Pancreas (tissue), 10 donors: Measurements from ENCODE around the gene ENHO. TPM values are rescaled to one million over a fixed set of nuclear protein-coding genes. Genes with fewer than 3 reads are reported as not detected.

ENCODE experiments used
- ATAC-seq, 4 donors: fragments of 200-7000 bp; cut with Tn5 transposase; one replicate each; pipeline versions ENCODE4 v1.8.0 to v1.9.1; 2020; ENCODE audit warnings: mild to moderate bottlenecking in 4 of 4, moderate library complexity in 4 of 4
- DNase-seq, 6 donors: peaks; one replicate each; pipeline ENCODE4 v3.0.0-alpha.2; 2020
- FAIRE-seq: peaks from 2 replicates; lab custom pipeline; 2012; peaks lifted over from hg19 to GRCh38; lab: Jason Lieb, UNC
- H3K27ac ChIP-seq, 4 donors: fragments of 200-600 bp; sonication (generic); 1 replicate in 3 of 4; 2 replicates in 1 of 4; pipeline versions ENCODE4 v1.5.0 to v1.8.0; 2020
- H3K27me3 ChIP-seq, 4 donors: fragments of 200-600 bp; one replicate each; pipeline ENCODE4 v1.8.0; 2021
- H3K36me3 ChIP-seq, 3 donors: fragments of 200-600 bp; sonication (generic) in 1 of 3; one replicate each; pipeline versions ENCODE4 v1.5.0 to v1.8.0; 2020 to 2021
- H3K4me1 ChIP-seq, 3 donors: fragments of 200-600 bp; one replicate each; pipeline ENCODE4 v1.8.0; 2021
- H3K4me3 ChIP-seq, 4 donors: fragments of 200-600 bp; sonication (generic) in 2 of 4; one replicate each; pipeline versions ENCODE4 v1.5.0 to v1.8.0; 2020 to 2021
- H3K9me3 ChIP-seq, 4 donors: fragments of 200-600 bp; one replicate each; pipeline ENCODE4 v1.8.0; 2021
- WGBS, 2 donors: extraction: QIAGEN DNeasy Blood & Tissue Kit; methylation state at CpG; one replicate each; pipeline ENCODE4 v1.1.7; 2013; 5-methylcytosine and 5-hydroxymethylcytosine counted together
- intact Hi-C, 3 donors: fragments of 100-400 bp; cut with DNase I; formaldehyde crosslinking; loops; one replicate each; pipeline versions ENCODE4 v1.11.1 to v1.14.2; 2022
- polyA plus RNA-seq, 2 donors: library from polyadenylated mRNA; stranded (reverse); fragments of 200-250 nt; gene quantifications; one replicate each; pipeline ENCODE4 v1.2.3, GENCODE V29; 2013
- total RNA-seq, 6 donors: library from RNA; stranded (reverse); fragmentation: NEBNext Ultra II Directional in 4 of 6; extraction: Animal tissue kit (Norgen Biotek cat#: 25700) in 4 of 6; gene quantifications; one replicate each; pipeline versions ENCODE4 v1.2.1 to v1.2.4, GENCODE V29; 2021 to 2023
- TF ChIP-seq, protein P1 (sequence below), 4 donors: fragments of 200-600 bp; sonication (generic) in 3 of 4; IDR thresholded peaks; one replicate each; pipeline versions ENCODE4 v1.5.0 to v1.8.0; 2021; ENCODE audit warnings: antibody characterized with exemption in 4 of 4
- donor health status: healthy with polysubstance abuse.
- donor health status: DM: no; HTN: no; CAD: no; lungs with moderate emphysema.
- donor health status: DM: no; HTN: no; CAD: no.
- donor health status: control.
- donor health status: control.
- donor health status: Bipolar disorder and iron deficiency.
- donor health status: DM: yes; HTN: yes; CAD: no.
- donor health status: DM: no; HTN: no; CAD: no.
- donor health status: DM: no; HTN: no; CAD: no.
- donor health status: DM: yes; HTN: yes; CAD: no.

The ENHO gene
- total and polyA plus RNA-seq, 8 donors, result 0.24 to 4.3 (median 0.67) TPM

DNA sequence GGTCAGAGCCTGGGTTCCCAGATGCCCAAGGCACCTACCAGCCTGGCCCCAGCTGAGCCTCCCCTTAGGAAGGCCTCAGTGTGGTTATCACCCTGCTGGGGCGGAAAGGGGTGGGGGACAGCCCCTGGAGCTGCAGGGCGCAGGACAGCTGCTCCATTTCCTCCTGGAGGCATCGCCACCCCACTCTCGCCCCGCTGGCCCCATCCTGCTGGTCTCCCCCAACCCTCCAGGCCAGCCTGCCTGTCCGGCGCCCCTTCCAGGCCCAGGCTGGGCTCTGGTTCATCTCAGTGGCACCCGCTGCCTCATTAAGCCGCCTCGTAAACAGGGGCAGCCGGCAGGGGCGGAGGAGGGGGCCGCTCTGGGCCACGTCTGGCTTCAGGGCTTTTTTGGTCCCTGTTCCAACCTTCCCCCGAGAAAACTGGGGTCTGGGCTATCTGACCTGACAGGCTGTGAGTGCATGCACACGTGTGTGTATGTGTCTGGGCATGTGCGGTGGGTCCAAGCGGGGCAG, 30.8 kb upstream of the ENHO start:
- intact Hi-C loops, result loop anchor here in 1 of 3 donors (5.0 kb wide), 1 partner anchor 39 kb away; no protein-coding TSS in a partner anchor
- Histone ChIP-seq H3K36me3 (no peaks in the 10 kb centered on the region), H3K9me3 (no peaks in the 10 kb centered on the region), H3K27ac (no peak overlapping the region), H3K27me3 (no peaks in the 10 kb centered on the region), H3K4me1 (no peaks in the 10 kb centered on the region), H3K4me3 (no peak overlapping the region)
- WGBS, 2 donors, result 80 to 84% methylated on average over 18 of the region's 18 CpGs
- ATAC-seq, result no peak
- TF ChIP-seq, protein P1, sequence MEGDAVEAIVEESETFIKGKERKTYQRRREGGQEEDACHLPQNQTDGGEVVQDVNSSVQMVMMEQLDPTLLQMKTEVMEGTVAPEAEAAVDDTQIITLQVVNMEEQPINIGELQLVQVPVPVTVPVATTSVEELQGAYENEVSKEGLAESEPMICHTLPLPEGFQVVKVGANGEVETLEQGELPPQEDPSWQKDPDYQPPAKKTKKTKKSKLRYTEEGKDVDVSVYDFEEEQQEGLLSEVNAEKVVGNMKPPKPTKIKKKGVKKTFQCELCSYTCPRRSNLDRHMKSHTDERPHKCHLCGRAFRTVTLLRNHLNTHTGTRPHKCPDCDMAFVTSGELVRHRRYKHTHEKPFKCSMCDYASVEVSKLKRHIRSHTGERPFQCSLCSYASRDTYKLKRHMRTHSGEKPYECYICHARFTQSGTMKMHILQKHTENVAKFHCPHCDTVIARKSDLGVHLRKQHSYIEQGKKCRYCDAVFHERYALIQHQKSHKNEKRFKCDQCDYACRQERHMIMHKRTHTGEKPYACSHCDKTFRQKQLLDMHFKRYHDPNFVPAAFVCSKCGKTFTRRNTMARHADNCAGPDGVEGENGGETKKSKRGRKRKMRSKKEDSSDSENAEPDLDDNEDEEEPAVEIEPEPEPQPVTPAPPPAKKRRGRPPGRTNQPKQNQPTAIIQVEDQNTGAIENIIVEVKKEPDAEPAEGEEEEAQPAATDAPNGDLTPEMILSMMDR (IDR thresholded peaks at IDR 0.05), result no peak
- DNase-seq, result peak in 2 of 6 donors; percentile 45 to 49
- no peak for FAIRE-seq

- Histone ChIP-seq H3K9me3 (no peaks in the 10 kb centered on the region), H3K36me3 (no peaks in the 10 kb centered on the region), H3K27me3 (no peaks in the 10 kb centered on the region), H3K4me3 (no peak overlapping the region), H3K4me1 (no peaks in the 10 kb centered on the region), H3K27ac (no peak overlapping the region)
- ATAC-seq (no peak), FAIRE-seq (no peak), DNase-seq (peak in 1 of 6 donors; percentile 25)
- WGBS, 2 donors, result 90 to 96% methylated on average over 2 of the region's 2 CpGs
- intact Hi-C loops, result loop anchor here in 1 of 3 donors (5.0 kb wide), 1 partner anchor 39 kb away; no protein-coding TSS in a partner anchor
- TF ChIP-seq, protein P1 (IDR thresholded peaks at IDR 0.05), result no peak
Measured at GRCh38 chr9:34552986-34553385, 30.2 kb upstream of the ENHO start.

GRCh38 chr9:34552606-34552981, 29.8 kb upstream of the ENHO start:
- H3K4me3 ChIP-seq, result no peak overlapping the region
- TF ChIP-seq, protein P1 (IDR thresholded peaks at IDR 0.05), result no peak
- no peak for FAIRE-seq
- intact Hi-C loops, result loop anchor here in 1 of 3 donors (5.0 kb wide), 1 partner anchor 40 kb away; no protein-coding TSS in a partner anchor
- 81 to 88% methylated on average over 13 of the region's 13 CpGs for whole genome bisulfite sequencing, 2 donors
- ATAC-seq, result no peak
- H3K9me3 ChIP-seq, result no peaks in the 10 kb centered on the region
- no peaks in the 10 kb centered on the region for H3K36me3 ChIP-seq
- no peaks in the 10 kb centered on the region for H3K4me1 ChIP-seq
- no peaks in the 10 kb centered on the region for H3K27me3 ChIP-seq
- peak in 2 of 6 donors; percentile 38 to 48 for DNase-seq
- no peak overlapping the region for H3K27ac ChIP-seq

DNA sequence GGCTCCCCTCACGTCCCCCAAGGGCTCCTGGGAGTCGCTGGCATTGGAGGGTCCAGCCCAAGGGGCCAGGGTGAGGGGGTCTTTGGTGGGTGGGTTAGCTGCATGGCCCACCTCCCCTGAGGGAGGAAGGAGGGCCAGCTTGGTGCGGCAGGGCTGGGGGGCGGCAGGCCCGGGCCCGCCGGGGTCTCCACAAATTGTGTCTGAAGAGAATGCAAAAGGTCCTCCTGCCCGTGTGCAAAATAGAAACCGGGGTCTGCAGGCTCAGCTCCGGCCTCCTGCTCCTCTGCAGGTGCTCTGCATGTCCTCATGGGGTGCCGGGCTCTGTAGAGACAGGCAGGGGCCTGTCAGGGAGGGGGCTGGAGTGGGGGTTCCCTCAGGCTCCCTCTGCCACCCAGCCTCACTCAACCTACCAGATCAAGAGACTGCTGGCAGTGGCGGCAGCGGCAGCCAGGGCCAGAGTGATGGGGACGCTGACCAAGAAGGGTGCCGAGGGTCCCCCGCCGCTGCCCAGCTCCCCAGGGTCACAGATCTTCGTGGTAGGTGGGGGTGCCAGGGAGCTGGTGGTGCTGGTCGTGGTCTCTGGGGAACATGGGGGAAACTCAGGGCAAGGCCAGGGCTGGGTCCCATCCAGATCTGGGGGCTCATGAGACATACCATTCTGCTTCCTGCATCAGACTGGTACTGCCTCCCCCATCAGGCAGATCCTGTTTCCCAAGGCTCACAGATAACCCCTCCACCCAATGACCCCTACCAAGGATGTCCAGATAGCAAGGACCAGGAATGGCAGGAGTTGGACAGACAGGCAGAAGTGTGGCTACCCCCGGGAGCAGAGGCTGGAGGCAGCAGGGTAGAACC, 29.2 kb upstream of the ENHO start:
- Histone ChIP-seq H3K27me3 (no peaks in the 10 kb centered on the region), H3K9me3 (no peaks in the 10 kb centered on the region), H3K4me3 (no peak overlapping the region), H3K27ac (no peak overlapping the region), H3K36me3 (no peaks in the 10 kb centered on the region), H3K4me1 (no peaks in the 10 kb centered on the region)
- FAIRE-seq (no peak), ATAC-seq (no peak), DNase-seq (peak in 2 of 6 donors; percentile 38 to 54)
- 79 to 88% methylated on average over 20 of the region's 20 CpGs for WGBS, 2 donors
- intact Hi-C loops, result loop anchor here in 1 of 3 donors (5.0 kb wide), 1 partner anchor 40 kb away; no protein-coding TSS in a partner anchor
- TF ChIP-seq, protein P1 (IDR thresholded peaks at IDR 0.05), result no peak
